K562 (cell line): ENCODE results near the gene LHB. TPM values are rescaled to one million over a fixed set of nuclear protein-coding genes. Genes with fewer than 3 reads are reported as not detected.

Source experiments
- CEBPG ChIP-seq, 3 experiments: fragments of 200-800 bp in 1 of 3; sonication (Bioruptor generic) in 1 of 3; sonication (generic) in 1 of 3; formaldehyde crosslinking in 1 of 3; IDR thresholded peaks in 2 of 3; conservative IDR thresholded peaks in 1 of 3; 2 replicates each; pipeline versions ENCODE4 v1.6.1 to v1.8.0; 2016 to 2022; ENCODE audit warnings: missing compliant biosample characterization in 2 of 3, missing genetic modification characterization in 2 of 3, mild to moderate bottlenecking in 1 of 3, missing genetic modification reagents in 1 of 3
- CLOCK ChIP-seq: fragments of 250-450 bp; sonication (Bioruptor Pico); IDR thresholded peaks from 2 replicates; pipeline ENCODE4 v1.4.0; 2020; ENCODE audit warnings: mild to moderate bottlenecking, moderate library complexity, borderline replicate concordance
- E2F1 ChIP-seq: sonication (generic); formaldehyde crosslinking; IDR thresholded peaks from 2 replicates; pipeline ENCODE4 v1.8.1; 2023; ENCODE audit warnings: mild to moderate bottlenecking, missing genetic modification reagents, moderate library complexity
- HSF4 ChIP-seq: fragments of 250-450 bp; sonication (Bioruptor Pico); IDR thresholded peaks from 2 replicates; pipeline ENCODE4 v2.1.2; 2022; ENCODE audit warnings: mild to moderate bottlenecking, moderate library complexity, borderline replicate concordance
- IFI16 ChIP-seq: fragments of 250-450 bp; sonication (Bioruptor Pico); IDR thresholded peaks from 2 replicates; pipeline ENCODE4 v2.1.2; 2022; ENCODE audit warnings: mild to moderate bottlenecking, inconsistent platforms
- KAT8 ChIP-seq: fragments of 450-650 bp; IDR thresholded peaks from 2 replicates; pipeline ENCODE4 v1.6.1; 2016; ENCODE audit warnings: low read depth, mild to moderate bottlenecking
- MAFF ChIP-seq: IDR thresholded peaks from 2 replicates; pipeline ENCODE4 v1.6.1; 2012; ENCODE audit warnings: low read length, improper control_type of control experiment
- NFXL1 ChIP-seq: fragments of 450-650 bp; formaldehyde crosslinking; IDR thresholded peaks from 2 replicates; pipeline ENCODE4 v1.4.0; 2021; ENCODE audit warnings: mild to moderate bottlenecking
- POLR2AphosphoS5 ChIP-seq: IDR thresholded peaks from 2 replicates; pipeline ENCODE4 v1.6.1; 2011; ENCODE audit warnings: mild to moderate bottlenecking, low read depth, low read length, moderate library complexity; ENCODE audit not compliant: control insufficient read depth, insufficient read depth
- POLR3A ChIP-seq: IDR thresholded peaks from 2 replicates; pipeline ENCODE4 v1.6.1; 2011; ENCODE audit warnings: borderline replicate concordance, mild to moderate bottlenecking, moderate library complexity; ENCODE audit not compliant: insufficient read length, insufficient read depth; ENCODE audit errors: extremely low read depth
- RFX7 ChIP-seq: fragments of 250-450 bp; sonication (Bioruptor Pico); IDR thresholded peaks from 2 replicates; pipeline ENCODE4 v1.5.1; 2021; ENCODE audit warnings: mild to moderate bottlenecking
- RUNX1 ChIP-seq: sonication (generic); IDR thresholded peaks from 2 replicates; pipeline ENCODE4 v1.6.1; 2016; ENCODE audit warnings: antibody characterized with exemption, low read depth
- TRIM25 ChIP-seq: fragments of 450-650 bp; IDR thresholded peaks from 2 replicates; pipeline ENCODE4 v1.7.0; 2016; ENCODE audit warnings: borderline replicate concordance
- TSHZ1 ChIP-seq: fragments of 250-450 bp; sonication (Bioruptor Pico); IDR thresholded peaks from 2 replicates; pipeline ENCODE4 v1.4.0; 2020; ENCODE audit warnings: mild to moderate bottlenecking, moderate library complexity
- ZNF274 ChIP-seq: IDR thresholded peaks from 2 replicates; pipeline ENCODE4 v1.6.1; 2011; ENCODE audit warnings: low read depth, mild to moderate bottlenecking, low read length, moderate library complexity, borderline replicate concordance
- ZNF75A ChIP-seq: fragments of 450-650 bp; formaldehyde crosslinking; IDR thresholded peaks from 2 replicates; pipeline ENCODE4 v1.4.0; 2020; ENCODE audit warnings: mild to moderate bottlenecking
- ZNF830 ChIP-seq: fragments of 250-450 bp; sonication (Bioruptor Pico); IDR thresholded peaks from 2 replicates; pipeline ENCODE4 v1.5.0; 2021; ENCODE audit warnings: mild to moderate bottlenecking
- polyA plus RNA-seq, 8 experiments: library from polyadenylated mRNA; depleted of rRNA in 4 of 8; stranded (reverse) in 5 of 8; unstranded in 3 of 8; fragments of >200 nt; fragmentation: Nextera tagmentation in 2 of 8; fragmentation: Illumina TruSeq in 1 of 8; extraction: Ambion mirVana in 2 of 8; extraction: Trizol in 1 of 8; gene quantifications; 2 replicates each; pipeline versions ENCODE4 v1.2.1 to v1.2.3, GENCODE V29; 2011 to 2014; ENCODE audit warnings: inconsistent platforms in 1 of 8, missing spikeins in 1 of 8
- total RNA-seq, 7 experiments: library from RNA; depleted of rRNA in 6 of 7; stranded (reverse); fragments of >200 nt in 6 of 7; fragmentation: Illumina TruSeq in 2 of 7; extraction: Trizol in 2 of 7; gene quantifications; 2 replicates each; pipeline versions ENCODE4 v1.2.1 to v1.2.3, GENCODE V29; 2011 to 2021; ENCODE audit warnings: low replicate concordance in 1 of 7

LHB gene
- total and polyA plus RNA-seq, 9 of the 15 experiments (the other 6 are each of a cell fraction or from before 2014, with no cell fraction given) = 0.54 TPM; not detected in 8

GRCh38 chr19:48967346-48968178 lies 49.3 kb downstream of the LHB start (continued):
- TF ChIP-seq TSHZ1 (no peak), IFI16 (CRISPR knock-in tag) (no peak), POLR2AphosphoS5 (peak; percentile 87), MAFF (peak; percentile 98), ZNF830 (CRISPR knock-in tag) (no peak; the same call in 1 of the 2 replicates), RFX7 (CRISPR knock-in tag) (peak; percentile 54; the same call in 1 of the 2 replicates), CEBPG (CRISPR knock-in tag; IDR thresholded peaks at IDR 0.05) (no peak), CEBPG (tag; conservative IDR thresholded peaks at IDR 0.05 in 1 of 2, IDR thresholded peaks at IDR 0.05 in 1 of 2) (peak; percentile 59 to 65; a peak in 3 of 4 replicates), TRIM25 (no peak), ZNF75A (CRISPR knock-in tag) (no peak), NFXL1 (CRISPR knock-in tag) (peak; percentile 77; the same call in 1 of the 2 replicates), CLOCK (CRISPR knock-in tag) (no peak), RUNX1 (0 out of 2 replicates have a peak, but pooled peaks have one; percentile 10), HSF4 (no peak; the same call in 1 of the 2 replicates), E2F1 (CRISPR knock-in tag) (no peak), POLR3A (no peak), ZNF274 (no peak), KAT8 (no peak)
